HG03060 (cell line): Measurements from ENCODE around the gene POU3F3.

ENCODE experiments used
- ATAC-seq: cut with Tn5 transposase; IDR thresholded peaks from one replicate; pipeline ENCODE4 v1.9.1; 2021; ENCODE audit warnings: low read depth, moderate number of reproducible peaks; ENCODE audit not compliant: unreplicated experiment

POU3F3 gene

GRCh38 chr2:104853534-104854497 is at the start of gene POU3F3:
TSS of gene POU3F3 (plus strand) at chr2:104854115. CDS start at chr2:104855511, 1,396 bp downstream.
- no peak for ATAC-seq

GRCh38 chr2:104804148-104804890 is 49.6 kb upstream of the POU3F3 start:
- ATAC-seq = no peak

- ATAC-seq = no peak
Measured at GRCh38 chr2:104812286-104812685, 41.6 kb upstream of the POU3F3 start.

- ATAC-seq = no peak
Measured at GRCh38 chr2:104816143-104816542, 37.8 kb upstream of the POU3F3 start.

- no peak for ATAC-seq
Measured at GRCh38 chr2:104818264-104818663, 35.7 kb upstream of the POU3F3 start.

- ATAC-seq = no peak
Measured at GRCh38 chr2:104820126-104820525, 33.8 kb upstream of the POU3F3 start.

GRCh38 chr2:104825124-104825865 is 28.6 kb upstream of the POU3F3 start:
- no peak for ATAC-seq

- ATAC-seq = no peak
Measured at GRCh38 chr2:104826016-104826415, 27.9 kb upstream of the POU3F3 start.

GRCh38 chr2:104831742-104832141 is 22.2 kb upstream of the POU3F3 start:
- no peak for ATAC-seq

GRCh38 chr2:104834431-104835153 is 19.3 kb upstream of the POU3F3 start:
- ATAC-seq = no peak

- ATAC-seq = no peak
Measured at GRCh38 chr2:104836265-104836664, 17.6 kb upstream of the POU3F3 start.

GRCh38 chr2:104836841-104837240 is 17.1 kb upstream of the POU3F3 start:
- ATAC-seq = no peak

- no peak for ATAC-seq
Measured at GRCh38 chr2:104840156-104840555, 13.8 kb upstream of the POU3F3 start.

- ATAC-seq = no peak
Measured at GRCh38 chr2:104840893-104841585, 12.9 kb upstream of the POU3F3 start.

GRCh38 chr2:104841744-104842143 is 12.2 kb upstream of the POU3F3 start:
- ATAC-seq = no peak

- no peak for ATAC-seq
Measured at GRCh38 chr2:104844807-104845551, 8.9 kb upstream of the POU3F3 start.

- no peak for ATAC-seq
Measured at GRCh38 chr2:104845552-104845931, 8.4 kb upstream of the POU3F3 start.

GRCh38 chr2:104845946-104846785 is 7.7 kb upstream of the POU3F3 start:
- no peak for ATAC-seq
